Psoas muscle (tissue), 8 donors: Measurements from ENCODE around the gene KCND3. TPM values are rescaled to one million over a fixed set of nuclear protein-coding genes. Genes with fewer than 3 reads are reported as not detected.

Experiments used
- ATAC-seq, 4 donors: fragments of 200-7000 bp; cut with Tn5 transposase; one replicate each; pipeline ENCODE4 v1.9.1; 2020; ENCODE audit warnings: moderate library complexity in 3 of 4, mild to moderate bottlenecking in 2 of 4
- DNase-seq, 2 donors: peaks; one replicate each; pipeline ENCODE4 v3.0.0-alpha.2; 2020
- H3K27ac ChIP-seq: fragments of 200-600 bp; one replicate; pipeline ENCODE4 v1.8.0; 2022
- H3K27me3 ChIP-seq, 3 donors: fragments of 200-600 bp in 1 of 3; one replicate each; pipeline versions ENCODE4 v1.6.1 to v1.8.0; 2013 to 2022; ENCODE audit warnings: low read length in 2 of 3, mild to moderate bottlenecking in 2 of 3, moderate library complexity in 1 of 3; ENCODE audit not compliant: insufficient read depth in 3 of 3
- H3K36me3 ChIP-seq, 2 donors: fragments of 200-600 bp in 1 of 2; one replicate each; pipeline versions ENCODE4 v1.6.1 to v1.8.0; 2013 to 2022; ENCODE audit warnings: low read depth in 1 of 2, mild to moderate bottlenecking in 1 of 2, moderate library complexity in 1 of 2; ENCODE audit not compliant: insufficient read depth in 1 of 2
- H3K4me1 ChIP-seq: fragments of 200-600 bp; one replicate; pipeline ENCODE4 v1.8.0; 2022
- H3K4me3 ChIP-seq: fragments of 200-600 bp; one replicate; pipeline ENCODE4 v1.8.0; 2022; ENCODE audit warnings: mild to moderate bottlenecking
- H3K9me3 ChIP-seq: fragments of 200-600 bp; one replicate; pipeline ENCODE4 v1.8.0; 2022
- CTCF ChIP-seq: fragments of 200-600 bp; IDR thresholded peaks from one replicate; pipeline ENCODE4 v1.8.0; 2022; ENCODE audit warnings: antibody characterized with exemption
- WGBS, 3 donors: extraction: QIAGEN DNeasy Blood & Tissue Kit; methylation state at CpG; one replicate each; pipeline versions ENCODE4 v1.1.6 to v1.1.7; 2013; 5-methylcytosine and 5-hydroxymethylcytosine counted together
- intact Hi-C, 2 donors: fragments of 100-400 bp; cut with DNase I; formaldehyde crosslinking; loops; one replicate each; pipeline versions ENCODE4 v1.11.0 to v1.14.2; 2022
- polyA plus RNA-seq, 3 donors: library from polyadenylated mRNA; stranded (reverse); fragments of 200-250 nt; gene quantifications; one replicate each; pipeline ENCODE4 v1.2.3, GENCODE V29; 2013
- total RNA-seq, 4 donors: library from RNA; stranded (reverse); fragmentation: NEBNext Ultra II Directional in 2 of 4; extraction: Animal tissue kit (Norgen Biotek cat#: 25700) in 2 of 4; gene quantifications; one replicate each; pipeline versions ENCODE4 v1.2.1 to v1.2.4, GENCODE V29; 2021 to 2023
- donor health status: healthy with polysubstance abuse.
- donor health status: DM: no; HTN: no; CAD: no; lungs with moderate emphysema.
- donor health status: Bipolar disorder and iron deficiency.
- donor health status: healthy.
- donor health status: DM: yes; HTN: yes; CAD: no.
- donor health status: DM: no; HTN: no; CAD: no.
- donor health status: DM: no; HTN: no; CAD: no.
- donor health status: DM: yes; HTN: yes; CAD: no.

KCND3 gene
- total and polyA plus RNA-seq, 7 donors = 0.53 to 4.1 (median 1.3) TPM

GRCh38 chr1:111907321-111907720 is 82.1 kb downstream of the KCND3 start:
- DNase-seq = no peak
- WGBS, 3 donors = 54 to 64% (median 59%) methylated on average over 3 of the region's 3 CpGs
- Histone ChIP-seq H3K27ac (no peak overlapping the region), H3K27me3 (no peaks in the 10 kb centered on the region), H3K36me3 (no peaks in the 10 kb centered on the region), H3K4me1 (peaks cover 36% of the 10 kb centered on the region), H3K4me3 (no peak overlapping the region), H3K9me3 (no peaks in the 10 kb centered on the region)
- no peak for TF ChIP-seq CTCF
- peak in 3 of 4 donors; percentile 49 to 62 (median 54) for ATAC-seq
- intact Hi-C loops = no loop called here

- no peaks in the 10 kb centered on the region for H3K27me3 ChIP-seq
- TF ChIP-seq CTCF = no peak
- no peaks in the 10 kb centered on the region for H3K9me3 ChIP-seq
- intact Hi-C loops = no loop called here
- no peak overlapping the region for H3K27ac ChIP-seq
- no peaks in the 10 kb centered on the region for H3K36me3 ChIP-seq
- H3K4me3 ChIP-seq = no peak overlapping the region
- ATAC-seq (no peak), DNase-seq (no peak)
- peaks cover 36% of the 10 kb centered on the region for H3K4me1 ChIP-seq
- WGBS, 3 donors = 12 to 23% (median 17%) methylated on average over 1 of the region's 1 CpG
Measured at GRCh38 chr1:111906816-111907215, 82.7 kb downstream of the KCND3 start.

GRCh38 chr1:111906111-111906510 is 83.4 kb downstream of the KCND3 start:
- WGBS, 3 donors = 84 to 86% (median 84%) methylated on average over 4 of the region's 4 CpGs
- no peaks in the 10 kb centered on the region for H3K27me3 ChIP-seq
- ATAC-seq (no peak), DNase-seq (no peak)
- peaks cover 36% of the 10 kb centered on the region for H3K4me1 ChIP-seq
- no peak overlapping the region for H3K27ac ChIP-seq
- intact Hi-C loops = no loop called here
- H3K36me3 ChIP-seq = no peaks in the 10 kb centered on the region
- no peak for TF ChIP-seq CTCF
- no peaks in the 10 kb centered on the region for H3K9me3 ChIP-seq
- no peak overlapping the region for H3K4me3 ChIP-seq

- Histone ChIP-seq H3K4me1 (peaks cover 27% of the 10 kb centered on the region), H3K9me3 (no peaks in the 10 kb centered on the region), H3K27me3 (no peaks in the 10 kb centered on the region), H3K4me3 (peak overlapping the region; percentile 36), H3K36me3 (no peaks in the 10 kb centered on the region), H3K27ac (peak overlapping the region; percentile 3)
- DNase-seq (no peak), ATAC-seq (peak; percentile 86 to 95 (median 93))
- no peak for TF ChIP-seq CTCF
- intact Hi-C loops = no loop called here
- 22 to 36% (median 24%) methylated on average over 20 of the region's 20 CpGs for WGBS, 3 donors
Measured at GRCh38 chr1:111904478-111905218, 84.8 kb downstream of the KCND3 start.
